GM21423 (cell line): ENCODE measurements around the gene GTF2IRD1.
"Not testable (repeated sequence)": the region's sequence is repeated elsewhere in the genome, so short reads cannot be mapped to it uniquely, and the experiment has no call there.

ENCODE experiments used
- ATAC-seq: cut with Tn5 transposase; IDR thresholded peaks from one replicate; pipeline ENCODE4 v1.9.1; 2021; ENCODE audit warnings: mild to moderate bottlenecking, moderate library complexity; ENCODE audit not compliant: unreplicated experiment

The GTF2IRD1 gene

DNA sequence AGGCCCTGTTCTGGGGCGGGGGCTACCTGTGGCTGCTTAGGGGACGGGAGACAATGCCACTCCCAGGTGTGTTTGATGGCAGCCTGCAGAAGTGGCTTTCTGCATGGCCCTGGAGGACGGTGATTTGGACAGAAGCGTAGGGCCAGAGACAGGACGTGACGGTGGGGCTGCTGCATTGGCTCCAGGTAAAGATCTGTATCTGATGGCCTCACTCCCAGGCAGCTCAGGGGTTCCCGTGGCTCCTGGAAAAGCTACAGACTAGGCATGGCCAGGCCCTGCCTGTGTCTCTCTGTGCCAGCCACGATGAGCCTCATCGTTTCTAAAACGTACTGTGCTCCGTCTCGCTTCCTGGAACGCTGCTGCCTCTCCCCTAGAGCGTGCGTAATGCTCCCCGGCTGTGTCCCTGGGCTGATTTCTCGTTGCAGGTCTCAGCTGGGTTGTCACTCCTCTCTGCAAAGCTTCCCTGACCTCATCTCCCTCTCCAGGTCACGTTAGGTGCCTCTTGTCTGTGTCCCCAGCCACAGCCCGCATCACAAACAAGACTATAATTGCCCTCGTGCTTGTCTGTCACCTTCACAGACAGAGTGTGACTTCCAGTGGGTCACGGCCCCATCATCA lies 12.6 kb downstream of the GTF2IRD1 start:
- no peak for ATAC-seq

GRCh38 chr7:74467876-74468275 lies 14.2 kb downstream of the GTF2IRD1 start:
- ATAC-seq: no peak

DNA sequence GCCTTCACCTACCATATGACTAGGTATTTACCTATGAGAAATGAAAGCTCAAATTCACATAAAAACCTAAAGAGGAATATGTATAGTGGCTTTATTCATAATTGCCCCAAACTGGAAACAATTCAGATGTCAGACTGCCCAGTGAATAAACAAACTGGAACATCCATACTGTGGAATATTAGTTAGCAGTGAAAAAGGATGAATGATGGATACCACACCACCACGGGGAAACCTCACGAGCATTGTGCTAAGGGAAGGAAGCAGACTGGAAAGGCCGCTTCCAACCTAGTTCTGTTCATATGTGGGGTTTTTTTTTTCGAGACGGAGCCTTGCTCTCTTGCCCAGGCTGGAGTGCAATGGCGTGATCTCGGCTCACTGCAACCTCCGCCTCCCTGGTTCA lies 16.8 kb downstream of the GTF2IRD1 start:
- ATAC-seq: no peak

- no peak for ATAC-seq
Measured at GRCh38 chr7:74473116-74473515, 19.4 kb downstream of the GTF2IRD1 start.

GRCh38 chr7:74474271-74474865 lies 20.7 kb downstream of the GTF2IRD1 start:
- no peak for ATAC-seq

GRCh38 chr7:74475243-74475986 lies 21.7 kb downstream of the GTF2IRD1 start:
- ATAC-seq: no peak

DNA sequence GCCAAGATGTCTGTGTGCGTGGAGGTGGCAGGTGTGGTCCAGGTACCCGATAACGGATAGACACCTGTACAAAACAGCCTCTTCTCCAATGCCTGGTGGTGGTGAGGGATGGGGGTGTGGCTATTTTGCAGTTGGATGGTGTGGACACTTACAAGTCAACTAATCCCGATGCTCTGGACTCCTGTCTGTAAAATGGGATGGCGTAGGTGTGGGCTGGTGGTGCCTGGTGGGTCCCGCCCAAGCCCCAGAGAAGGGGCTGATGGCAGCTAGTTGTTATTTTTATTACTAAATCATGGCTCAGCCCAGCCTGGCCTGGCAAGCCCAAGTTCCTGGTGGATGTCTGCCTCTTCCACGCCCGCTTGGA lies 22.3 kb downstream of the GTF2IRD1 start:
- no peak for ATAC-seq

DNA sequence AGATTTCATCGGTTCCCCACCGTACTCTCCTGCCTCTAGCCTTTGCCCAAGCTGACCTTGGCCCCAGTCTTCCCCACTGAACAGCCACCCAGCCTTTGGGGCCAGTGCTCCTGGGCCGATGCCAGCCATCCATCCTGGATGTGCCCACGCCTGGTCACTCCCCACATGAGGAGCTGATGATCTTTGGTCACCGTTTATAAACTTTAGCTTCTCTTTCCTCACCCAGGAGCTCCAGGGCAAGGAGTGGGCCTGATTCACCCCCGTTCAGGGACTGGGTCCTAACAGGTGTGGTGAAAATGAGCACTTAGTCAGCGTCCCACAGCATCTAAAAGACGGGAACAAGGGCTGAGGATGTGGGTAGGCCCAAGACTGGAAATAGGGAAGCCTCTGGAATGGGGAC lies 22.9 kb downstream of the GTF2IRD1 start:
- no peak for ATAC-seq

DNA sequence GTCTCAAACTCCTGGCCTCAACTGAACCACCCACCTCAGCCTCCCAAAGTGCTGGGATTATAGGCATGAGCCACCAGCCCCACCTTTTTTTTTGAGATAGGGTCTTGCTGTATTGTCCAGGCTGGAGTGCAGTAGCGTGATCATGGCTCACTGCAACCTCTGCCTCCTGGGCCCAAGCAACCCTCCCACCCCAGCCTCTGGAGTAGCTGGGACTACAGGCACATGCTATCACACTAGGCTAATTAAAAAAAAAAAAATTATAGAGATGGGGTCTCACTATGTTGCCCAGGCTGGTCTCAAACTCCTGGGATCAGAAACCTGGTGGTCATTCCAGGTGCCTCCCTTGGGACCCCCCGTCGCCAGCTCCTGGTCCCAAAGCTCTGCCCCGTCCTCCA lies 25.0 kb downstream of the GTF2IRD1 start:
- ATAC-seq: no peak

DNA sequence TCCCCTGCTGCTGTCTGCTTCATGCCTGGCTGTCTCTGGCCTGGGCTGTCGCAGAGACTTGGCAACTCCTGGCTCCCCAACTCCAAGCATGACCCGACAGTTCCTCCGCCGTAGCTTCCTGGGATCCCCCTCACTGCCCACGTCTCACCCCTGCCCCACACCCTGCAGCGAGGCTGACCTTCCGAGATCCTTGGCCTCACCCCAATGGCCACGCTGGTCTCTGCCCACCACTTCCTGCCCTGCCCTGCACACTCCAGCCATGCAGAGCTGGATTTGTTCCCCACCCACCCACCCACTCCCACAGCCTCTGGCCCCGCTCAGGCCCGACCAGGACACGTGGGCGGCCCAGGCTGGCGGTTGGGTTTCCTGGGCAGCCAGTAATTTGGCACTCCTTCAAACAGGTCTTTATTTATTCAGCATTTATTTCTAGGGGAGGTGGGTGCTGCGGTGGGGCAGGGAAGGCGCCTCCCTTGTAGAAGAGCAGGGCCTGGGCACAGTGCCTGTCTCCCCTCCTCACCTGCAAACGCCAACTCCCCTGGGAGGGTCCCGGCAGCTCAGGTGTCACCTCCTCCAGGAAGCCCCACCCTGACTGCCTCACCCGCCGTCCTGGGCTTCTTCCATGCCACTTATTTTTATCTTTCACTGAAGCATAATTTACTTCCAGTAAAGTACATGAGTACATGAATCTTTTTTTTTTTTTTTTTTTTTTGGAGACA lies 25.5 kb downstream of the GTF2IRD1 start:
- ATAC-seq: no peak

DNA sequence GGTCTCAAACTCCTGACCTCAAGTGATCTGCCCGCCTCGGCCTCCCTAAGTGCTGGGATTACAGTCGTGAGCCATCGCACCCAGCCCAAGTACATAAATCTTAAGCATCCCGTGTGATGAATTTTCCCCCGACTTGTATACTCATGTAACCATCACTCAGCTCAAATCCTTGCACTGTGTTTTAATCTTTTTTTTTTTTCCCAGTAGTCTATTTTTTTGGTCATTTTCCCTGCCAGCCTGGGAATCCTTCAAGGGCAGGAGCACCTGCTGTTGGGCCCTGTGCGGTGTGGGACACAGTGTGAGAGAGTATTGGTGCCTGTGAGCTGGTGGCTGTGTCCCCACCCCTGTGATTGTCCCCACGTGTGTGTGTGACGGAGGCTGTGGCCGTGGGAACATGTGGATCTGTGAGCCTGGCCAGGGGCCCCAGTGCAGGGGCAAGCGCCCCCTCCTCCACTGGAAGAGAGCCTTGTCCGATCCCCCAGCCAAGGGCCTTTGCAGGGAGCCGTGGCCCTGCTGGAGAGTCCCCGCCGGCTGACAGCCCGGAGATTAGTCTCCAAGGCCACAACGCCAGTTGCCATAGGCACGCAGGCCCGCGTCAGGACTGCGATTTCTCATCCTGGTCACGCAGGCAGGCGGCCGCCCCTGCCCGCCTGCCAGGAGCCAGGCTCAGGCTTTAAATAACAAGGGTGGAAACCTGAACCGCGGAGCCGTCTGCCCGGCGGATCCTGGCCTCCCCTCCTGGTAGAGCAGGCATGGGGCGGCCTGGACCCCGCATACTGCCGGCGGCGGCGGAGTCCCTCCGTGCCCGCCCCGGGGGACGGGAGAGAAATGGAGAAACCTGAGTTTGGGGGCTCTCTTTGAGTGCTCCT lies 26.5 kb downstream of the GTF2IRD1 start:
- ATAC-seq: no peak

GRCh38 chr7:74480861-74481417 lies 27.2 kb downstream of the GTF2IRD1 start:
- ATAC-seq: no peak

- no peak for ATAC-seq
Measured at GRCh38 chr7:74481458-74482196, 27.9 kb downstream of the GTF2IRD1 start.

DNA sequence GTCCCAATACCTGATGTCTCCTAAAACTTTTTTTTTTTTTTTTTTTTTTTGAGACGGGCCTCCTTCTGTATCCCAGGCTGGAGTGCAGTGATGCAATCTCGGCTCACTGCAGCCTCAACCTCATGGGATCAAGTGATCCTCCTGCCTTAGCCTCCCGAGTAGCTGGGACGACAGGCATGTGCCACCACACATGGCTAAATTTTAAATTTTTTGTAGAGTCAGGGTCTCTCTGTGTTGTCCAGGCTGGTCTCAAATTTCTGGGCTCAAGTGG lies 28.4 kb downstream of the GTF2IRD1 start:
- ATAC-seq: no peak

- ATAC-seq: no peak
Measured at GRCh38 chr7:74482629-74483401, 29.1 kb downstream of the GTF2IRD1 start.

DNA sequence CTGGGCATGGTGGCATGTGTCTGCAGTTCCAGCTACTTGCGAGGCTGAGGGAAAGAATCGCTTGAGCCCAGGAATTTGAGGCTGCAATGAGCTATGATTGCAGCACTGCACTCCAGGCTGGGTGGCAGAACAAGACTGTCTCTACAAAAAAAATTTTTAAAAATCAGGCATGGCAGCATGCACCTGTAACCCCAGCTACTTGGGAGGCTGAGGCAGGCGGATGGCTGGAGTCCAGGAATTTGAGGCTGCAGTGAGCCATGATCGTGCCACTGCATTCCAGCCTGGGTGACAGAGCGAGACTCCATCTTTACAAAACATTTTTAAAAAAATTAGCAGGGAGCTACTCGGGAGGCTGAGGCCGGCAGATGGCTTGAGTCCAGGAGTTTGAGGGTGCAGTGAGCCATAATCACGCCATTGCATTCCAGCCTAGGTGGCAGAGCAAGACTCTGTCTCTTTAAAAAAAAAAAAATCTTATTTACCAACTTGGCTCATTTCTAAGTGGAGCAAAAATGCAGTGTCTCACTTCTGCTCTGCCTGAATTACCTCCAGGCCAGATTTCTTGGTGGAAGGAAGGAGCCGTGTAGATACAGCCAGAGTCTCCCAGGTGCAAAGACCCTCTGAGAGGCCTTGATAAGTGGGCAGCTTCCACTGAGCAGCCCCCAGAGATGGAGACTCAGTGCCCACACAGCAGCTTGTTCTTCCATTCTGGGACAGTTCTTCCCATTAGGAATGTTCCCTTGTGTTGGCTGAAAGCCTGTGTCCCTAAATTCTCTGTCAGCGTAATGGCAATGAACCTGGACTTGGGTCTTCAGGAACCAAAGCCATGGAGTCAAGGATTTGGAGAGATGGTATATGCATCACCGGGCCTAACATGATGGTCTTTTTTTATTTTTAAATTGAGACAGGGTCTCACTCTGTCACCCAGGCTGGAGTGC lies 30.0 kb downstream of the GTF2IRD1 start:
- ATAC-seq: no peak

DNA sequence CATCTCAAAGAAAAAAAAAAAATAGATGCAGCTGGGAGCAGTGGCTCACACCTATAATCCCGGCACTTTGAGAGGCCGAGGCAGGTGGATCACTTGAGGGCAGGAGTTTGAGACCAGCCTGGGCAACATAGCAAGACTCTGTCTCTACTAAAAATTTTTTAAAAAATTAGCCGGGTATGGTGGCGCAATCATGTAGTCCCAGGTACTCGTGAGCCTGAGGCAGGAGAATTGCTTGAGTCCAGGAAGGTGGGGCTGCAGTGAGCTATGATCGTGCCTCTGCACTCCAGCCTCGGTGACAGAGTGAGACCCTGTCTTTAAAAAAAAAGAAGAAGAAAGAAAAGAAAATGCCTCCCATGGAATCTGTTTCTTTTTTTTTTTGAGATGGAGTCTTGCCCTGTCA lies 31.9 kb downstream of the GTF2IRD1 start:
- ATAC-seq: no peak

- ATAC-seq: not testable (repeated sequence)
Measured at GRCh38 chr7:74488518-74489030, 34.9 kb downstream of the GTF2IRD1 start.
